Progenitor cell of endocrine pancreas (in vitro differentiated cells): ENCODE results near the gene MEX3D. TPM values are rescaled to one million over a fixed set of nuclear protein-coding genes. Genes with fewer than 3 reads are reported as not detected.

Experiments
- DNase-seq: peaks from one replicate; pipeline ENCODE4 v3.0.0; 2021; ENCODE audit warnings: low spot score; ENCODE audit not compliant: unreplicated experiment
- H3K27ac Mint-ChIP-seq: 2 replicates; pipeline ENCODE4 v1.8.0; 2021; ENCODE audit warnings: mild to moderate bottlenecking, moderate library complexity, mixed read lengths
- H3K27me3 Mint-ChIP-seq: 2 replicates; pipeline ENCODE4 v1.8.0; 2021; ENCODE audit warnings: mixed read lengths
- H3K36me3 Mint-ChIP-seq: 2 replicates; pipeline ENCODE4 v1.8.0; 2022; ENCODE audit warnings: mixed read lengths; ENCODE audit not compliant: insufficient read depth
- H3K4me1 Mint-ChIP-seq: 2 replicates; pipeline ENCODE4 v1.8.0; 2021; ENCODE audit warnings: low read depth, mixed read lengths
- H3K4me3 Mint-ChIP-seq: 2 replicates; pipeline ENCODE4 v1.8.0; 2021; ENCODE audit warnings: low read depth, mild to moderate bottlenecking, moderate library complexity, mixed read lengths
- H3K9me3 Mint-ChIP-seq: 2 replicates; pipeline ENCODE4 v1.8.0; 2021; ENCODE audit warnings: low read depth, mixed read lengths
- total RNA-seq: library from RNA; stranded (reverse); gene quantifications from 2 replicates; pipeline ENCODE4 v1.2.1, GENCODE V29; 2021
- TF ChIP-seq, protein P1 (sequence below): fragments of 200-600 bp; sonication (generic); IDR thresholded peaks from one replicate; pipeline ENCODE4 v1.5.0; 2021; ENCODE audit warnings: antibody characterized with exemption, mild to moderate bottlenecking; ENCODE audit not compliant: unreplicated experiment

The MEX3D gene
- total RNA-seq, 1 donor from 2014 or later, result 124 TPM

DNA sequence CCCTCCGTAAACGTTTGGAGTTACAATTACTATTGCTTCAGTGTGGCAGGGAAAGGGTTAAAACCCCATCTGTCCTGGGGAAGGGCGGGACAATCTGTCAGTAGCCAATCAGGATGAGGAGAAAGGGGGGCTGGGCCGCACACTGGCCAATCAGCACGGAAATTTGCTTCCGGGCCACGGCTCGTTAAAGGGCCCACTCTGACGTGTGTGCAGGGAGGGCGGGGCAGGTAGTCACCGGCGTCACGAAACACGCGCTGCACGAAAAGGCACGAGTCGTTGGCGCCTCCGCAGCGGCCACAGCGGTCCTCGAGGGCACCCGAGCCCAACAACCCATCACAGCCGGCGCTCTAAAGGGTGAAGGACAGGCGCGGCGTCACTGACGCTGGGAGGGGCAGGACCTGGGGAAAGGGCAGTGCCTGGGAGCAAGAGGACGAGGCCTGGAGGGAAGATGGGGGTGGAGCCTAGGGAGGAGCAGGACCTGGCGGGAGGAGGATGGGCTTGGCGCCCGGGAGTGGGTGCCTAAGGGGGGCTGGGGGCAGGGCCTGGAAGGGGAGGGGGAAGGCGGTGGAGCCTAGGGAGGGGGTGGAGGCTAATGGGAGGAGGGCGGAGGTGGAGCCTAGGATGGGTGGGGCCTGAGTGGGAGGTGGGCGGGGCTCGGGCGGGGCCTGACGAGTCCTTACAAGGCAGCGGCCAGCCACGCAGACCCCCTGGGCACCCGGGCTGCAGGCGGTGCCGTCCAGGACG, 60.2 kb downstream of the MEX3D start:
- peaks cover 38% of the 10 kb centered on the region for H3K27me3 Mint-ChIP-seq
- peaks cover 2% of the 10 kb centered on the region for H3K36me3 Mint-ChIP-seq
- H3K4me3 Mint-ChIP-seq, result peak overlapping the region; percentile 81
- peak overlapping the region; percentile 93 for H3K27ac Mint-ChIP-seq
- H3K4me1 Mint-ChIP-seq, result peaks cover 3% of the 10 kb centered on the region
- DNase-seq, result peak; percentile 82
- TF ChIP-seq, protein P1, sequence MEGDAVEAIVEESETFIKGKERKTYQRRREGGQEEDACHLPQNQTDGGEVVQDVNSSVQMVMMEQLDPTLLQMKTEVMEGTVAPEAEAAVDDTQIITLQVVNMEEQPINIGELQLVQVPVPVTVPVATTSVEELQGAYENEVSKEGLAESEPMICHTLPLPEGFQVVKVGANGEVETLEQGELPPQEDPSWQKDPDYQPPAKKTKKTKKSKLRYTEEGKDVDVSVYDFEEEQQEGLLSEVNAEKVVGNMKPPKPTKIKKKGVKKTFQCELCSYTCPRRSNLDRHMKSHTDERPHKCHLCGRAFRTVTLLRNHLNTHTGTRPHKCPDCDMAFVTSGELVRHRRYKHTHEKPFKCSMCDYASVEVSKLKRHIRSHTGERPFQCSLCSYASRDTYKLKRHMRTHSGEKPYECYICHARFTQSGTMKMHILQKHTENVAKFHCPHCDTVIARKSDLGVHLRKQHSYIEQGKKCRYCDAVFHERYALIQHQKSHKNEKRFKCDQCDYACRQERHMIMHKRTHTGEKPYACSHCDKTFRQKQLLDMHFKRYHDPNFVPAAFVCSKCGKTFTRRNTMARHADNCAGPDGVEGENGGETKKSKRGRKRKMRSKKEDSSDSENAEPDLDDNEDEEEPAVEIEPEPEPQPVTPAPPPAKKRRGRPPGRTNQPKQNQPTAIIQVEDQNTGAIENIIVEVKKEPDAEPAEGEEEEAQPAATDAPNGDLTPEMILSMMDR, result no peak
- H3K9me3 Mint-ChIP-seq, result no peaks in the 10 kb centered on the region

DNA sequence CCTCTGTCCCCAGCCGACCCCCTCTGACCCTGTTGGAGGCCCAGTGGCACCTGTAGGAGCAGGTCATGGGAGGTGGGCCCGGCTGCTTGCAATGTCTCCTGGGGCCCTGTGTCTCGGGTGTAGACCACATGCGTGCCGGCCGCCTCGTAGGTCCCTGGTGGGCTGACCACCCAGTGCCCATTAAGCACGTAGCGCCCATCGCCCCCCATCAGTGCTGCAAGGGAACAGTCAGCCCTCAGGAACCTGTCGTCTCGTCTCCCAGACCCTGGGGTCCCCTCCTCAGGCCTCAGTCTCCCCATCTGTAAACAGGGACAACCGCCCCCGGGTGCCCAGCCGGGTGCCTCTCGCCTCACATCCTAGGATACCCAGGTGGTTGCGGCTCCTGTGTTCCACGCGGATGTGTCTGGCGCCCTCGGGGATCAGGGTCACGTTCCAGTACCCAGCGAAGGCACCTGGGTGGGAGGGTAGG, 60.9 kb downstream of the MEX3D start:
- no peak for DNase-seq
- peaks cover 2% of the 10 kb centered on the region for H3K36me3 Mint-ChIP-seq
- peaks cover 3% of the 10 kb centered on the region for H3K4me1 Mint-ChIP-seq
- no peak overlapping the region for H3K4me3 Mint-ChIP-seq
- peaks cover 40% of the 10 kb centered on the region for H3K27me3 Mint-ChIP-seq
- TF ChIP-seq, protein P1, result no peak
- H3K27ac Mint-ChIP-seq, result no peak overlapping the region
- no peaks in the 10 kb centered on the region for H3K9me3 Mint-ChIP-seq

DNA sequence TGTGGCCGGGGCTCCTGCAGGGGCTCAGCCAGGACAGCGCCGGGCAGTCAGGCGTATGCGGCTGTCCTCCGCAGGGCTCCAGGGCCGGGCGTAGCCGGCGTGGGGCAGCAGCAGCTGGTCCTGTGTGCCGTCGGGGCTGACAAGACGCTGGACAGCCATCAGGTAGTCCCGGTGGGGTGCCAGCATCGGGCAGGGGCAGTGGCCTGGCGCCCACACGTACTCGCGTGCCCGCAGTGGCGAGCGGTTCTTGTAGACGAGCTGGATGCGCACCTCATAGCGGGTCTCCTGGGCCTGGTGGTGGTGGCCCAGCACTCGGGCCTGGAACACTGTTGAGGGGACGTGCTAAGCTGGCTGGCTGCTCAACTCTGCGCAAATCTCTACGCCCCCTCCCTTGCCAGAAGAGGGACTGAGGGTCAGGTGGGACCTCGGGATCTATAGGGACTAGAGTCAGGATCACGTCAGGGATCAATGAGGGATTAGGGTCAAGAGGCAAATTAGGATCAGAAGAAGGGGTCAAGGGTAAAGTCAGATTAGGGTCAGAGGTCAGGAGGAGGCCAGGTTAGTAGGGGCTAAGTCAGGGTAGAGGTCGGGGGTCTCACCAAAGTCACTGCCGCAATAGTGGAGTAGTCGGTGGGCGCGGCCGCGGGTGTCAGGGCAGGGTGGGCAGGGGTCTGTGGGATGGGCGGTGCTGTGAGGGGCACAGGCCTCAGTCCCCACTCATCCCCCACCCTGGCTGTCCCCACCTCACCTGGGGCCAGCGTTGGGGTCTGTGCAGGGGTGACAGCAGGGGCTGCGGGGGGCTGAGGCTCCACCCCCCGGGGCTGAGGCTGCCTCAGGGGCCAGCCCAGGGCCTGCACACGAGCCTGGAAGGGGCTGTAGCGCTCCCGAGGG, 61.9 kb downstream of the MEX3D start:
- Mint-ChIP-seq H3K9me3 (no peaks in the 10 kb centered on the region), H3K36me3 (peaks cover 2% of the 10 kb centered on the region), H3K27ac (no peak overlapping the region), H3K27me3 (peaks cover 38% of the 10 kb centered on the region), H3K4me1 (peaks cover 4% of the 10 kb centered on the region), H3K4me3 (no peak overlapping the region)
- no peak for DNase-seq
- TF ChIP-seq, protein P1, result no peak

DNA sequence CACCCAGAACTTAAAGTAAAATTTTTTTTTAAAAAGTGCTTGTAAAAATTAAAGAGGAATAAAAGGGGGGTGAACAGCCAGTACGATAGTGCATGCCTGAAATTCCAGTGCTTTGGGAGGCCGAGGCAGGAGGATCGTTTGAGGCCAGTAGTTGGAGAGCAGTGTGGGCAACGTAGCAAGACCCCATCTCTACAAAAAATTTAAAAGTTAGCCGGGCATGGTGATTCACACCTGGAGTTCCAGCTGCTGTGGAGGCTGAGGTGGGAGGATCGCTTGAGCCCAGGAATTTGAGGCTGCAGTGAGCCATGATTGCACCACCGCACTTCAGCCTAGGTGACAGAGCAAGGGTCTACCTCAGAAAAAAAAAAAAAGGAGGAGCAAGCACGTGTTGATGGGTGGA, 63.1 kb downstream of the MEX3D start:
- DNase-seq, result no peak
- peaks cover 28% of the 10 kb centered on the region for H3K27me3 Mint-ChIP-seq
- peaks cover 6% of the 10 kb centered on the region for H3K4me1 Mint-ChIP-seq

More for the DNA sequence above, 63.1 kb downstream of the MEX3D start:
- H3K4me3 Mint-ChIP-seq, result no peak overlapping the region
- H3K27ac Mint-ChIP-seq, result no peak overlapping the region
- H3K36me3 Mint-ChIP-seq, result peaks cover 2% of the 10 kb centered on the region
- TF ChIP-seq, protein P1, result no peak
- H3K9me3 Mint-ChIP-seq, result no peaks in the 10 kb centered on the region

Other genes starting within 250 kb of the MEX3D start
- gene NDUFS7, start 184.4 kb downstream of the MEX3D start, total RNA-seq, result 56.8 and 62.4 TPM in 2 replicates
- gene GAMT, start 166.8 kb downstream of the MEX3D start, total RNA-seq, result 47.0 and 48.5 TPM in 2 replicates
- gene DAZAP1, start 160.7 kb downstream of the MEX3D start, total RNA-seq, result 131 and 136 TPM in 2 replicates
- gene RPS15, start 129.9 kb downstream of the MEX3D start, total RNA-seq, result 917 and 938 TPM in 2 replicates
- 5.2 and 5.8 TPM in 2 replicates for gene APC2, start 118.2 kb downstream of the MEX3D start, total RNA-seq
- 31.3 and 36.0 TPM in 2 replicates for gene C19orf25, start 89.1 kb downstream of the MEX3D start, total RNA-seq
- 32.9 and 37.7 TPM in 2 replicates for gene PCSK4, start 78.0 kb downstream of the MEX3D start, total RNA-seq
- gene REEP6, start 77.1 kb downstream of the MEX3D start, total RNA-seq, result 16.0 and 16.6 TPM in 2 replicates
- 2.3 and 4.8 TPM in 2 replicates for gene ADAMTSL5, start 55.3 kb downstream of the MEX3D start, total RNA-seq
- 0.26 and 0.38 TPM in 2 replicates for gene PLK5, start 44.2 kb downstream of the MEX3D start, total RNA-seq
- gene MBD3, start 24.5 kb upstream of the MEX3D start, total RNA-seq, result 131 and 133 TPM in 2 replicates
- gene UQCR11, start 37.1 kb upstream of the MEX3D start, total RNA-seq, result 156 and 171 TPM in 2 replicates
- 318 and 334 TPM in 2 replicates for gene TCF3, start 84.3 kb upstream of the MEX3D start, total RNA-seq
- 41.9 and 42.9 TPM in 2 replicates for gene ONECUT3, start 185.2 kb upstream of the MEX3D start, total RNA-seq
- 3.7 and 4.1 TPM in 2 replicates for gene ATP8B3, start 244.0 kb upstream of the MEX3D start, total RNA-seq